NB4 (cell line): ENCODE measurements around the gene GALNTL6.

Experiments
- MYC ChIP-seq: IDR thresholded peaks from 2 replicates; pipeline ENCODE4 v1.6.1; 2011; ENCODE audit warnings: low read depth, low read length
- POLR2A ChIP-seq: IDR thresholded peaks from 2 replicates; pipeline ENCODE4 v1.6.1; 2011; ENCODE audit warnings: mild to moderate bottlenecking; ENCODE audit not compliant: insufficient read length; ENCODE audit errors: extremely low read depth
- TF ChIP-seq, protein P1 (sequence below): IDR thresholded peaks from one replicate; pipeline ENCODE4 v1.5.1; 2012; ENCODE audit warnings: low read depth, low read length
- TF ChIP-seq, protein P2 (sequence below): IDR thresholded peaks from 2 replicates; pipeline ENCODE4 v1.6.1; 2011; ENCODE audit warnings: low read depth, low read length

DNA sequence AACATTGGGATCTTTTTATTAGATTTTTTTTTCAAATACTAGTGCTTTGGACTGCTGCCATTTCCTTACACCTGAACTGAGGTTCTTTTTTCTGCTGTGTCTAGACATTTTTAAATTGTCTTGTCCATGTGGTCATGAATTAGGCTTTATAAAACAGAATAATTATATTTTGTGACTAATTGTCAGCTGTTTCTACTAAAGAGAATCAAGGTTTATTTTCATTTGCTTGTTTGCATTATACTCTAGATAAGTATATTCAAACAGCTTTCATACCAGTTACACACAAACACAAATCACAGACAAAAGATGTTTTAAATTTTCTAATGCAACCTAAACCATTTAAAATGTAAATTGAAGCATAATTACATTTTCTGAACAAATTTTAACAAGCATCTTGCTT, 194.7 kb downstream of the GALNTL6 start:
- TF ChIP-seq, protein P1, sequence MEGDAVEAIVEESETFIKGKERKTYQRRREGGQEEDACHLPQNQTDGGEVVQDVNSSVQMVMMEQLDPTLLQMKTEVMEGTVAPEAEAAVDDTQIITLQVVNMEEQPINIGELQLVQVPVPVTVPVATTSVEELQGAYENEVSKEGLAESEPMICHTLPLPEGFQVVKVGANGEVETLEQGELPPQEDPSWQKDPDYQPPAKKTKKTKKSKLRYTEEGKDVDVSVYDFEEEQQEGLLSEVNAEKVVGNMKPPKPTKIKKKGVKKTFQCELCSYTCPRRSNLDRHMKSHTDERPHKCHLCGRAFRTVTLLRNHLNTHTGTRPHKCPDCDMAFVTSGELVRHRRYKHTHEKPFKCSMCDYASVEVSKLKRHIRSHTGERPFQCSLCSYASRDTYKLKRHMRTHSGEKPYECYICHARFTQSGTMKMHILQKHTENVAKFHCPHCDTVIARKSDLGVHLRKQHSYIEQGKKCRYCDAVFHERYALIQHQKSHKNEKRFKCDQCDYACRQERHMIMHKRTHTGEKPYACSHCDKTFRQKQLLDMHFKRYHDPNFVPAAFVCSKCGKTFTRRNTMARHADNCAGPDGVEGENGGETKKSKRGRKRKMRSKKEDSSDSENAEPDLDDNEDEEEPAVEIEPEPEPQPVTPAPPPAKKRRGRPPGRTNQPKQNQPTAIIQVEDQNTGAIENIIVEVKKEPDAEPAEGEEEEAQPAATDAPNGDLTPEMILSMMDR = no peak
- TF ChIP-seq POLR2A (no peak), MYC (no peak)
- TF ChIP-seq, protein P2, sequence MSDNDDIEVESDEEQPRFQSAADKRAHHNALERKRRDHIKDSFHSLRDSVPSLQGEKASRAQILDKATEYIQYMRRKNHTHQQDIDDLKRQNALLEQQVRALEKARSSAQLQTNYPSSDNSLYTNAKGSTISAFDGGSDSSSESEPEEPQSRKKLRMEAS = no peak
